SU-DHL-6 (cell line): ENCODE measurements around the gene HTR3B.
"Not testable (repeated sequence)": the region's sequence is repeated elsewhere in the genome, so short reads cannot be mapped to it uniquely, and the experiment has no call there.

Experiments
- H2AFZ ChIP-seq: fragments of 200-600 bp; sonication (generic); 2 replicates; pipeline ENCODE4 v1.6.1; 2014; ENCODE audit warnings: low read depth, mild to moderate bottlenecking, moderate library complexity, mixed read lengths, antibody characterized with exemption, low read length; ENCODE audit not compliant: severe bottlenecking
- H3F3A ChIP-seq: fragments of 200-600 bp; shearing (Covaris generic); 2 replicates; pipeline ENCODE4 v1.6.0; 2016; ENCODE audit warnings: antibody characterized with exemption, mild to moderate bottlenecking; ENCODE audit not compliant: insufficient read depth
- H3K27ac ChIP-seq: fragments of 200-600 bp; sonication (generic); 2 replicates; pipeline ENCODE4 v1.5.1; 2016; ENCODE audit warnings: low read depth, mild to moderate bottlenecking, low read length, moderate library complexity, mixed read lengths
- H3K27me3 ChIP-seq: fragments of 200-600 bp; sonication (generic), shearing (Covaris generic); 2 replicates; pipeline ENCODE4 v1.6.0; 2014; ENCODE audit warnings: mild to moderate bottlenecking, low read length
- H3K36me3 ChIP-seq: fragments of 200-600 bp; sonication (generic); 2 replicates; pipeline ENCODE4 v1.6.1; 2014; ENCODE audit warnings: mild to moderate bottlenecking, low read length, mixed read lengths
- H3K4me2 ChIP-seq: fragments of 300-600, 200-600 bp; shearing (Covaris generic), sonication (generic); 2 replicates; pipeline ENCODE4 v1.6.0; 2014; ENCODE audit warnings: low read length, low read depth, mild to moderate bottlenecking; ENCODE audit not compliant: poor library complexity, severe bottlenecking
- H3K4me3 ChIP-seq: fragments of 200-600 bp; sonication (generic); 2 replicates; pipeline ENCODE4 v1.5.1; 2014; ENCODE audit warnings: antibody characterized with exemption, low read length, mild to moderate bottlenecking, mixed read lengths; ENCODE audit not compliant: insufficient read depth, poor library complexity, severe bottlenecking
- H3K79me2 ChIP-seq: fragments of 200-600 bp; sonication (generic); 2 replicates; pipeline ENCODE4 v1.6.1; 2014; ENCODE audit warnings: mild to moderate bottlenecking, low read length, moderate library complexity; ENCODE audit not compliant: insufficient read depth
- H3K9ac ChIP-seq: fragments of 200-600 bp; sonication (generic); 2 replicates; pipeline ENCODE4 v1.7.0; 2014; ENCODE audit warnings: mild to moderate bottlenecking, low read length
- H3K9me2 ChIP-seq: fragments of 200-600 bp; sonication (generic); replicated peaks from 2 replicates; pipeline ENCODE4 v1.6.1; 2014; ENCODE audit warnings: low read length; ENCODE audit not compliant: insufficient read depth
- H3K9me3 ChIP-seq: fragments of 200-600 bp; sonication (generic); 2 replicates; pipeline ENCODE4 v1.6.1; 2014; ENCODE audit warnings: low read length, mixed read lengths; ENCODE audit not compliant: insufficient read depth
- H4K20me1 ChIP-seq: fragments of 200-600 bp; sonication (generic); 2 replicates; pipeline ENCODE4 v1.6.1; 2014; ENCODE audit warnings: low read depth, mild to moderate bottlenecking, antibody characterized with exemption, low read length, moderate library complexity, mixed read lengths
- EZH2phosphoT487 ChIP-seq: fragments of 200-600 bp; sonication (generic), shearing (Covaris generic); conservative IDR thresholded peaks from 2 replicates; pipeline ENCODE4 v1.6.1; 2018; ENCODE audit warnings: mild to moderate bottlenecking, antibody characterized with exemption, low read length, moderate library complexity, mixed read lengths
- TF ChIP-seq, protein P1 (sequence below): fragments of 200-600 bp; sonication (generic); IDR thresholded peaks from one replicate; pipeline ENCODE4 v1.5.1; 2017; ENCODE audit warnings: antibody characterized with exemption, mild to moderate bottlenecking, low read length, moderate library complexity; ENCODE audit not compliant: insufficient read depth, poor library complexity, severe bottlenecking

Gene HTR3B

DNA sequence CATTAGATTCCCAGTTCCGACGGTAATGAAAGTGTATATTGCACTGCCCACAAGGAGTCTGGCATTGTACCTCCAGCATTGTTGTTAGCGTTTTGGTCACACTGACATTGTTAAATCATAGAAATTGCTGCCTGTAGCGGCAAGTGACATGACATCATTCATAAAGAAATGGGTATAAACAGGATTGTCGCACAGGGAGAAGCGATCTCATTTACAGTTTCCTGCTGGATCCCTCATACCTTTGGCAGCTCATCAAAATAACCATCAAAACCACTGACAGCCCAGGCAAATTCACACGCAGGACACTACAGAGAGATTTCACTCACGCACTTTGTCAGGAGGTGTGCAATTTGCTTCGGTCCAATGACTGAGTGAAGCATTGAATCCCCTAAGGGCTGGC lies 3.5 kb downstream of the HTR3B start:
- Histone ChIP-seq H3K4me3 (no peak overlapping the region), H3K27ac (no peak overlapping the region), H3K79me2 (no peaks in the 10 kb centered on the region), H3K9me3 (no peaks in the 10 kb centered on the region), H3F3A (no peaks in the 10 kb centered on the region), H4K20me1 (no peaks in the 10 kb centered on the region), H3K27me3 (no peaks in the 10 kb centered on the region), H3K9me2 (no peaks in the 10 kb centered on the region), H3K9ac (no peak overlapping the region), H2AFZ (no peak overlapping the region), H3K4me2 (no peak overlapping the region), H3K36me3 (no peaks in the 10 kb centered on the region)
- TF ChIP-seq, protein P1, sequence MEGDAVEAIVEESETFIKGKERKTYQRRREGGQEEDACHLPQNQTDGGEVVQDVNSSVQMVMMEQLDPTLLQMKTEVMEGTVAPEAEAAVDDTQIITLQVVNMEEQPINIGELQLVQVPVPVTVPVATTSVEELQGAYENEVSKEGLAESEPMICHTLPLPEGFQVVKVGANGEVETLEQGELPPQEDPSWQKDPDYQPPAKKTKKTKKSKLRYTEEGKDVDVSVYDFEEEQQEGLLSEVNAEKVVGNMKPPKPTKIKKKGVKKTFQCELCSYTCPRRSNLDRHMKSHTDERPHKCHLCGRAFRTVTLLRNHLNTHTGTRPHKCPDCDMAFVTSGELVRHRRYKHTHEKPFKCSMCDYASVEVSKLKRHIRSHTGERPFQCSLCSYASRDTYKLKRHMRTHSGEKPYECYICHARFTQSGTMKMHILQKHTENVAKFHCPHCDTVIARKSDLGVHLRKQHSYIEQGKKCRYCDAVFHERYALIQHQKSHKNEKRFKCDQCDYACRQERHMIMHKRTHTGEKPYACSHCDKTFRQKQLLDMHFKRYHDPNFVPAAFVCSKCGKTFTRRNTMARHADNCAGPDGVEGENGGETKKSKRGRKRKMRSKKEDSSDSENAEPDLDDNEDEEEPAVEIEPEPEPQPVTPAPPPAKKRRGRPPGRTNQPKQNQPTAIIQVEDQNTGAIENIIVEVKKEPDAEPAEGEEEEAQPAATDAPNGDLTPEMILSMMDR = no peak
- TF ChIP-seq EZH2phosphoT487 = no peak

DNA sequence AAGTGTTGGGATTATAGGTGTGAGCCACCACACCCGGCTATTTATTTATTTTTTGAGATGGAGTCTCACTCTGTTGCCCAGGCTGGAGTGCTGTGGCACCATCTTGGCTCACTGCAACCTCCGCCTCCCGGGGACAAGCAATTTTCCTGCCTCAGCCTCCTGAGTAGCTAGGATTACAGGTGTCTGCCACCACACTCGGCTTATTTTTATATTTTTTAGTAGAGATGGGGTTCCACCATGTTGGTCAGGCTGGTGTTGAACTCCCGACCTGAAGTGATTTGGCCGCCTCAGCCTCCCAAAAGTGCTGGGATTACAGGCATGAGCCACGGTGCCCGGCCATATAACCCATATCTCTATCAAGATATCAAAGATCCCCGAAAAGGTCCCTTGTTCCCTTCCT lies 6.9 kb downstream of the HTR3B start:
- not testable (repeated sequence) for H3K79me2 ChIP-seq, H3K9me2 ChIP-seq, H3F3A ChIP-seq, H3K4me2 ChIP-seq, H3K27ac ChIP-seq, H3K36me3 ChIP-seq, H3K9ac ChIP-seq, H3K27me3 ChIP-seq, H3K9me3 ChIP-seq, H4K20me1 ChIP-seq, H3K4me3 ChIP-seq, H2AFZ ChIP-seq

DNA sequence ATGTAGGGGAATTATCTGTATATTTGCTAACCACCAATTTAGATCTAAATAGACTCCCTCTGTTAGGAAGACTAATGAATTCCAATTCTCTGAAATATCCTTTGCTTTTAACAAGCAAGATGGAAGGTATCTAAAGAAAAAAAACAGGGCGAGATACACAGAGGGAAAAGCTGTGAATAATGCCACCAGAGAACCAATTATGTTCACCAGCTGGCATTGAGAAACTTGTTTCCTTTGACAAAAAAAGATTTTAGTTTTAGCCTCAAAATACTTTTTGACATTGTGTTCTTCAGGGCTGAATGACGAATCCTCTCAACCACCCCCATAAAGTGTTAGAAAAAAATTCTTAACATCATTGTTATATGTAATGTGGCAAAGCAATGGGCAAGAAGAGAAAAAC lies 19.0 kb downstream of the HTR3B start:
- no peaks in the 10 kb centered on the region for H3K27me3 ChIP-seq
- TF ChIP-seq, protein P1 = no peak
- TF ChIP-seq EZH2phosphoT487 = no peak

DNA sequence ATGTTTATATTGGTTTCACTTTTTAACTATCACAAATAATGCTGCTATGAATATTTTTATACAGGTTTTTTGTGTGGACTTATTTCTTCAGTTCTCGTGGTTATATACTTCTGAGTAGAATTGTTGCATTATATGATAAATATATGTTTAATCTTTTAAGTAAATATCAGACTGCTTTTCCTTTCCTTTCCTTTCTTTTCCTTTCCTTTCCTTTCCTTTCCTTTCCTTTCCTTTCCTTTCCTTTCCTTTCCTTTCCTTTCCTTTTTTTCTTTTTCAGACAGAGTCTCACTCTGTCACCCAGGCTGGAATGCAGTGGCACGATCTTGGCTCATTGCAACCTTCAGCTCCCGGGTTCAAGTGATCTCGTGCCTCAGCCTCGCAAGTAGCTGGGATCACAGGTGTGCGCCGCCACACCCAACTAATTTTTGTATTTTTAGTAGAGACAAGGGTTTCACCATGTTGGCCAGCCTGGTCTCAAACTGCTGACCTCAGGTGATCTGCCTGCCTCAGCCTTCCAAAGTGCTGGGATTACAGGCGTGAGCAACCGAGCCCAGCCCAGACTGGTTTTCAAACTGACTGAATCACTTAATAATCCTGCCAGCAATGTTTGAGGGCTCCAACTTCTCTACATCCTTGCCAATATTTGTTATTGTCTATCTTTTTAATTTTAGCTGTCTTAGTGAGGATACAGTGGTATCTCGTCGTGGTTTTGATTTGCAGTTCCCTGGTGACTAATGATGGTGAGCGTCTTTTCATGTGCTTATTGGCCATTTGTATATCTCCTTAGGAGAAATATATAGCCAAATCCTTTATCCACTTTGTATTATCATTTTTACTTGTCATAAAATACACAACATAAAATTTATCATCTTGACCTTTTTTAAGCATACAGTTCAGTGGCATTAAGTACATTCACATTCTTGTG lies 21.9 kb downstream of the HTR3B start:
- no peaks in the 10 kb centered on the region for H3K36me3 ChIP-seq
- no peaks in the 10 kb centered on the region for H3F3A ChIP-seq
- H3K27me3 ChIP-seq = no peaks in the 10 kb centered on the region
- TF ChIP-seq, protein P1 = no peak
- TF ChIP-seq EZH2phosphoT487 = no peak
- H3K79me2 ChIP-seq = no peaks in the 10 kb centered on the region
- H4K20me1 ChIP-seq = no peaks in the 10 kb centered on the region
- H2AFZ ChIP-seq = no peak overlapping the region
- H3K9me2 ChIP-seq = no peaks in the 10 kb centered on the region
- H3K4me2 ChIP-seq = no peak overlapping the region
- no peak overlapping the region for H3K4me3 ChIP-seq
- H3K9ac ChIP-seq = no peak overlapping the region
- no peak overlapping the region for H3K27ac ChIP-seq
- H3K9me3 ChIP-seq = no peaks in the 10 kb centered on the region

More for the DNA sequence above, 19.0 kb downstream of the HTR3B start:
- no peak overlapping the region for H3K4me2 ChIP-seq
- H3K9ac ChIP-seq = no peak overlapping the region
- no peak overlapping the region for H3K27ac ChIP-seq
- no peaks in the 10 kb centered on the region for H3K79me2 ChIP-seq
- no peak overlapping the region for H2AFZ ChIP-seq
- no peaks in the 10 kb centered on the region for H3K36me3 ChIP-seq
- no peaks in the 10 kb centered on the region for H3K9me3 ChIP-seq
- no peaks in the 10 kb centered on the region for H3F3A ChIP-seq
- no peak overlapping the region for H3K4me3 ChIP-seq
- no peaks in the 10 kb centered on the region for H4K20me1 ChIP-seq
- no peaks in the 10 kb centered on the region for H3K9me2 ChIP-seq
